ENCODE results near the gene RAB40A. TPM values are rescaled to one million over a fixed set of nuclear protein-coding genes. Genes with fewer than 3 reads are reported as not detected.

Gene RAB40A
- total and polyA plus RNA-seq, 7 donors, result 0.12 to 1.7 (median 0.71) TPM; not detected in 2

DNA sequence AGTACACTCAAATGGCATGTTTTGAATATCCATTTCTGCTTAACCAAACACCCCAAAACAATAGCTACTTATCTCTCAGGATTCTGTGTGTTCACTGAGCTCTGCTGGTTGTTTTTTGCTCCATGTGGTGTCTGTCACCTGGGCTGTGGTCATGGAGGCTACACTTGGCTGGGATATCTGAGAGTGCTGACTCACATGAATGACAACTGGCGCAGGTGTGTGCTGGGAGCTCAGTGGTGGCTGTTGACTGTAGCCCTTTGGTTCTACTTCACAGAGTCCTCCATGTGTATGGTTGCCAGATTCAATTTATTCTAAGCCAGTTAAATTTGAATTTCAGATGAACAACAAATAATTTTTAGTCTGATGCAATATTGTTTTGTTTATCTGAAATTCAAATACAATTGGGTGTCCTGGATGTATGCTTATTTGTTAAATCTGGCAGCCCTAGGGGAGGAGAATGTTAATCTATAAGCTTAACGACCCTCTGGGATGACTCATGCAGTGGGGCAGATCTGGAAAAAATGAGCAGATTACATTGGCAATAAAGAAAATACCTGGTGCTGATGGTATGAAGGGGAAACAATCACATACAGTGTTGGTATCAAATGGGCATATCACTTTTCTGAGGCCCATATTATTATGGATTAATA, 37.8 kb upstream of the RAB40A start:
- no peak for DNase-seq
- 41 to 52% methylated on average over 2 of the region's 2 CpGs for WGBS, 2 donors
- H3K4me1 ChIP-seq, result no peaks in the 10 kb centered on the region
- H3K27ac ChIP-seq, result no peak overlapping the region
- TF ChIP-seq EP300 (IDR thresholded peaks at IDR 0.05) (no peak), POLR2A (IDR thresholded peaks at IDR 0.05) (no peak), POLR2AphosphoS5 (IDR thresholded peaks at IDR 0.05) (no peak)
- TF ChIP-seq, protein P1, sequence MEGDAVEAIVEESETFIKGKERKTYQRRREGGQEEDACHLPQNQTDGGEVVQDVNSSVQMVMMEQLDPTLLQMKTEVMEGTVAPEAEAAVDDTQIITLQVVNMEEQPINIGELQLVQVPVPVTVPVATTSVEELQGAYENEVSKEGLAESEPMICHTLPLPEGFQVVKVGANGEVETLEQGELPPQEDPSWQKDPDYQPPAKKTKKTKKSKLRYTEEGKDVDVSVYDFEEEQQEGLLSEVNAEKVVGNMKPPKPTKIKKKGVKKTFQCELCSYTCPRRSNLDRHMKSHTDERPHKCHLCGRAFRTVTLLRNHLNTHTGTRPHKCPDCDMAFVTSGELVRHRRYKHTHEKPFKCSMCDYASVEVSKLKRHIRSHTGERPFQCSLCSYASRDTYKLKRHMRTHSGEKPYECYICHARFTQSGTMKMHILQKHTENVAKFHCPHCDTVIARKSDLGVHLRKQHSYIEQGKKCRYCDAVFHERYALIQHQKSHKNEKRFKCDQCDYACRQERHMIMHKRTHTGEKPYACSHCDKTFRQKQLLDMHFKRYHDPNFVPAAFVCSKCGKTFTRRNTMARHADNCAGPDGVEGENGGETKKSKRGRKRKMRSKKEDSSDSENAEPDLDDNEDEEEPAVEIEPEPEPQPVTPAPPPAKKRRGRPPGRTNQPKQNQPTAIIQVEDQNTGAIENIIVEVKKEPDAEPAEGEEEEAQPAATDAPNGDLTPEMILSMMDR (IDR thresholded peaks at IDR 0.05), result no peak
- H3K27me3 ChIP-seq, result no peaks in the 10 kb centered on the region
- H3K4me3 ChIP-seq, result no peak overlapping the region
- no peaks in the 10 kb centered on the region for H3K36me3 ChIP-seq
- intact Hi-C loops (cut with DNase I), result no loop called here
- no peaks in the 10 kb centered on the region for H3K9me3 ChIP-seq

DNA sequence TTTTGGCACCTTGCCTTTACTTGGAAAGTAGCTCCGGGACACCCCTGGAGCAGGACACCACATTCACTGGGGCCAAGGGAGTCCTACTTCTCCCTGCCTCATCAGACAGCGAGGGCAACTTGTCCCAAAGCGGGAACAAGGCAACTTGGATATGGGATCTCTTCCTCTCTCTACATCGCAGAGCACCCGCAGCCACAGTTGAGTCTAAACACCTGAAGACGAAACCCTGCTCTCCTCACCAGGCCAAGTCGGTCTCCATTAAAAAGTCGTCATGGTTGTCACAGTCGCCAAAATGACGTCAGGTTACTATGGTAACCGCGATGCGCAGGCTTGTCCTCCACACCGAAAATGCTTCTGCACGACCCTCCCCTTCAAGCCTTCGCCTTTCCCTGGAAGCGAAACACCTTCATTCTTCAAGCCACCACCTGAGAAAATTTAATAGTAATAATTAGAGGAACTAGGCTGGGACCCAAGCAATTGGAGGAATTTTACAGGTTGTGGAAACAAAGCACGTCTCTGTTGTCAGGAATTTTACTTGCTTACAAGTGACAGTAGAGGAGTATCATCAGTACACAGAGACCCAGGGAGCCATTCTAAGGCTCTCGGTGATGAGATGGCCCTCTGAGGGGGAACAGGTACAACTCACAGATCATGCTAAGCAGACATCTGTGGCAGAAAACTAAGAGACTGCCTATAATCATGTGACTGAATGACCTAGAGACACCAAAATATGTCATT, 35.6 kb upstream of the RAB40A start:
- DNase-seq, result peak; percentile 66
- TF ChIP-seq EP300 (IDR thresholded peaks at IDR 0.05) (no peak), POLR2AphosphoS5 (IDR thresholded peaks at IDR 0.05) (no peak), POLR2A (IDR thresholded peaks at IDR 0.05) (no peak)
- TF ChIP-seq, protein P1 (IDR thresholded peaks at IDR 0.05), result no peak
- peak overlapping the region in 3 of 4 donors; percentile 28 to 43 (median 40) for H3K4me3 ChIP-seq
- no peak overlapping the region for H3K27ac ChIP-seq
- no peaks in the 10 kb centered on the region for H3K4me1 ChIP-seq
- no peaks in the 10 kb centered on the region for H3K9me3 ChIP-seq
- H3K36me3 ChIP-seq, result no peaks in the 10 kb centered on the region
- no peaks in the 10 kb centered on the region for H3K27me3 ChIP-seq
- intact Hi-C loops (cut with DNase I), result no loop called here
- 5 to 21% methylated on average over 19 of the region's 19 CpGs for WGBS, 2 donors

DNA sequence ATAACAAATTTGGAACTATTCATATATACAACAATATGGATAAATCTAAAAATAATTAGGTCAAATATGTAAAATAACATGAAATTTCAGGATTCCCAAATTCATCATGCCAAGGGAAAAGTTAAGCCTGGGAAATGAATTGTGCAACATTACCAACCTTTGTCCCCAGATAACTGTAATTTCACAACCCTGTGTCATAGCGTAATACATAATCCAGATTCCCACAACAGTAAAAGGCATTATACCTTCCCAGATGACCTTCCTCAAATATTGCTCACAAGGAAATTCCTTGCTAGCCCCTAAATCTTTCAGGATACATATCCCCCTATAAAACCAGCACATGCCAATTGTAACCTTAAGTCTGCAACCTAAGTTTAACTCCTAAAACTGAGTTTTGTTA, 32.9 kb upstream of the RAB40A start:
- no peaks in the 10 kb centered on the region for H3K9me3 ChIP-seq
- H3K4me1 ChIP-seq, result no peaks in the 10 kb centered on the region
- H3K27me3 ChIP-seq, result no peaks in the 10 kb centered on the region
- H3K4me3 ChIP-seq, result no peak overlapping the region
- intact Hi-C loops (cut with DNase I), result no loop called here
- WGBS, 2 donors, result 21 to 64% methylated on average over 1 of the region's 1 CpG
- H3K36me3 ChIP-seq, result no peaks in the 10 kb centered on the region
- TF ChIP-seq POLR2AphosphoS5 (IDR thresholded peaks at IDR 0.05) (no peak), POLR2A (IDR thresholded peaks at IDR 0.05) (no peak), EP300 (IDR thresholded peaks at IDR 0.05) (no peak)
- TF ChIP-seq, protein P1 (IDR thresholded peaks at IDR 0.05), result no peak
- H3K27ac ChIP-seq, result no peak overlapping the region
- DNase-seq, result no peak

DNA sequence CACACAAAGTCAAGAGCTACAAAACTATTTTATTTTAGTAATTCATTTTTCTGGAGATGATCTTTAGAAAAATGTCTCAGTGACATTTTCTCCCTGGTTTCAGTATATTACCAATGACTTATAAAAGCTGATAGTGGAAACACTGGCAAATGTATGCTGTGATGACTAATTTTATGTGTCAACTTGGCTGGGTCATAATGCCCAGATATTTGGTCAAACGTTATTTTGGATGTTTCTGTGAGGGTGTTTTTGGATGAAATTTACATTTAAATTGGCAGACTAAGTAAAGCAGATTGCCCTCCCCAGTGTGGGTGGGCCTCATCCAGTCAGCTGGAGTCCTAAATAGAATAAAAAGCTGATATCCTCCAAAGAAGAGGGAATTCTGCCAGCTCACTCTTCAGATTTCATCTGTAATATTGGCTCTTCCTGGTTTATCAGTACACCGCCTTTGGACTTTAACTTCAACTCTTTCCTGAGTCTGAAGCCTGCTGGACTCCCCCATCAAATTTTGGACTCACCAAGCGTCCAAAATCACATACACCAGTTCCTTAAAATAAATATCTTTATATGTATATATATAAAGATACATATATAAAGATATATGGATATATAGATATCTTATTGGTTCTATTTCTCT, 31.2 kb upstream of the RAB40A start:
- Histone ChIP-seq H3K9me3 (no peaks in the 10 kb centered on the region), H3K36me3 (no peaks in the 10 kb centered on the region), H3K27me3 (no peaks in the 10 kb centered on the region), H3K27ac (no peak overlapping the region), H3K4me1 (no peaks in the 10 kb centered on the region), H3K4me3 (no peak overlapping the region)
- TF ChIP-seq, protein P1 (IDR thresholded peaks at IDR 0.05), result no peak
- TF ChIP-seq EP300 (IDR thresholded peaks at IDR 0.05) (no peak), POLR2A (IDR thresholded peaks at IDR 0.05) (no peak), POLR2AphosphoS5 (IDR thresholded peaks at IDR 0.05) (no peak)
- no peak for DNase-seq
- intact Hi-C loops (cut with DNase I), result no loop called here
- 65 to 77% methylated on average over 3 of the region's 3 CpGs for WGBS, 2 donors
